Ovary (tissue), 3 donors: ENCODE data around the gene SHROOM3.

Experiments used
- CTCF ChIP-seq, 3 donors: fragments of 450-650 bp in 2 of 3; fragments of 200-600 bp in 1 of 3; IDR thresholded peaks; one replicate each; pipeline versions ENCODE4 v1.5.1 to v1.8.0; 2016 to 2022; ENCODE audit warnings: antibody characterized with exemption in 3 of 3, mild to moderate bottlenecking in 1 of 3
- EP300 ChIP-seq: sonication (generic); formaldehyde crosslinking; IDR thresholded peaks from one replicate; pipeline ENCODE4 v1.6.1; 2017; ENCODE audit warnings: antibody characterized with exemption
- POLR2A ChIP-seq: fragments of 450-650 bp; IDR thresholded peaks from one replicate; pipeline ENCODE4 v1.6.1; 2017; ENCODE audit warnings: antibody characterized with exemption, mild to moderate bottlenecking, moderate library complexity
- donor health status: DM: no; HTN: no; CAD: no.

- TF ChIP-seq CTCF (IDR thresholded peaks at IDR 0.05) (no peak), POLR2A (no peak), EP300 (no peak)
These were observed 349.2 kb downstream of the SHROOM3 start for GRCh38 chr4:76784237-76784636.
